ENCODE measurements around the gene TPSD1.

TPSD1 gene

GRCh38 chr16:1301562-1301961, 45.7 kb downstream of the TPSD1 start:
- DNase-seq: no peak

GRCh38 chr16:1305823-1306222, 50.0 kb downstream of the TPSD1 start:
- no peak for DNase-seq

GRCh38 chr16:1306334-1306733, 50.5 kb downstream of the TPSD1 start:
- DNase-seq: no peak

- DNase-seq: no peak
Measured at GRCh38 chr16:1308036-1308976, 52.4 kb downstream of the TPSD1 start.

Data from activated CD8-positive, alpha-beta memory T cell treated with anti-CD3 and anti-CD28 coated beads, Interleukin-2, amount 50 U/mL, for 4 hours (primary cell).